ENCODE data around the gene FAM163A. TPM values are rescaled to one million over a fixed set of nuclear protein-coding genes. Genes with fewer than 3 reads are reported as not detected.

FAM163A gene
- total RNA-seq, 1 experiment from 2014 or later = not detected

DNA sequence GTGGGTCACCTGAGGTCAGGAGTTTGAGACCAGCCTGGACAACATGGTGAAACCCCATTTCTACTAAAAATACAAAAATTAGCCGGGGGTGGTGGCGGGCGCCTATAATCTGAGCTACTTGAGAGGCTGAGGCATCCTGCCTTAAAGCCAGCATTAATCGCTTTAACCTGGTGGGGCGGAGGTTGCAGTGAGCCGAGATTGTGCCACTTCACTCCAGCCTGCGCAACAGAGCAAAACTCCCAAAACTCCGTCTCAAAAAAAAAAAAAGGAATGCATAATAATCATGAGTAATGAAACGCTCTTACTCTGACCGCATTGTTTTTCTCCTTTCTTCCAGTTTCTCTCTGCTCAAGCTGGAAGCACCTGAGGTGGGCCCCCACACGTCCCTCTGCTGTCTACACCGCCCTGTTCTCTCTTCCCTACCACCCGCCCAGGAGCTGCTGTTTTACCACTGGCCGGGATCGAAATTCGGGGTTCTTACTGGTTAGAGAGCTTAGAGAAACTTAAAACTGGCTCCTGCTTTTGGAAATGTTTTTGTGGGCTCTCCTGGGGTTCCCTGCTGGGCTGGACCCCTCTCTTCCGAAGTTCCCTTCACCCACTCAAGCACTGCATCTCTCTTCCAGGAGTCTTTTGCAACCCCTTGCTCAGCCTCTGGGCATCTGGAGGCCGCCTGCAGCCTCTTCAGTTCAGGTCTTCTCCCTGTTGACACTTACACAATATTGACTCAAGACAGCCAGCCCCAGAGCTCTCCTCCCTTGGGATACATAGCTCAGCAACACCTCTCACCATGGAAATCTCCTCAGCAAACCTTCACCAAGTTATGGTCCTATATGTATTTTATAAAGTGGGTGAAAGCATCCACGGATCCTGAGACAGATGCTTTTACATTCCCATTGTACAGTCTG, 62.5 kb downstream of the FAM163A start:
- Histone ChIP-seq H3K9me3 (no peaks in the 10 kb centered on the region), H3K27me3 (replicated peaks; ENCODE audit: control insufficient read depth, insufficient read depth, low read length) (no peaks in the 10 kb centered on the region), H3K4me3 (ENCODE audit: low read depth, low read length) (no peak overlapping the region), H3K4me1 (peaks cover 34% of the 10 kb centered on the region), H3K36me3 (ENCODE audit: control insufficient read depth, insufficient read depth, low read length) (no peaks in the 10 kb centered on the region)
- H3K27me3 Mint-ChIP-seq (ENCODE audit: insufficient read depth, unreplicated experiment) = peaks cover 6% of the 10 kb centered on the region
- no peaks in the 10 kb centered on the region for H3K36me3 Mint-ChIP-seq (ENCODE audit: insufficient read depth, unreplicated experiment)
- DNase-seq = peak in 1 of 2 experiments; percentile 32
- no peak overlapping the region for H3K27ac Mint-ChIP-seq (ENCODE audit: unreplicated experiment)
- H3K9me3 Mint-ChIP-seq (ENCODE audit: unreplicated experiment) = no peaks in the 10 kb centered on the region
- peaks cover 10% of the 10 kb centered on the region for H3K4me1 Mint-ChIP-seq (ENCODE audit: low read depth, unreplicated experiment)
- no peak overlapping the region for H3K4me3 Mint-ChIP-seq (ENCODE audit: unreplicated experiment)
- BruUV-seq (replicated peaks) = no TSS peak
- ChIA-PET POLR2A (no interaction called here), CTCF (interaction anchor here (0.6 to 2.3 kb wide), 3 partner anchors 9 to 102 kb away, joined by 4 to 21 read pairs (median 7); no protein-coding TSS in a partner anchor)
- TF ChIP-seq, protein P1, sequence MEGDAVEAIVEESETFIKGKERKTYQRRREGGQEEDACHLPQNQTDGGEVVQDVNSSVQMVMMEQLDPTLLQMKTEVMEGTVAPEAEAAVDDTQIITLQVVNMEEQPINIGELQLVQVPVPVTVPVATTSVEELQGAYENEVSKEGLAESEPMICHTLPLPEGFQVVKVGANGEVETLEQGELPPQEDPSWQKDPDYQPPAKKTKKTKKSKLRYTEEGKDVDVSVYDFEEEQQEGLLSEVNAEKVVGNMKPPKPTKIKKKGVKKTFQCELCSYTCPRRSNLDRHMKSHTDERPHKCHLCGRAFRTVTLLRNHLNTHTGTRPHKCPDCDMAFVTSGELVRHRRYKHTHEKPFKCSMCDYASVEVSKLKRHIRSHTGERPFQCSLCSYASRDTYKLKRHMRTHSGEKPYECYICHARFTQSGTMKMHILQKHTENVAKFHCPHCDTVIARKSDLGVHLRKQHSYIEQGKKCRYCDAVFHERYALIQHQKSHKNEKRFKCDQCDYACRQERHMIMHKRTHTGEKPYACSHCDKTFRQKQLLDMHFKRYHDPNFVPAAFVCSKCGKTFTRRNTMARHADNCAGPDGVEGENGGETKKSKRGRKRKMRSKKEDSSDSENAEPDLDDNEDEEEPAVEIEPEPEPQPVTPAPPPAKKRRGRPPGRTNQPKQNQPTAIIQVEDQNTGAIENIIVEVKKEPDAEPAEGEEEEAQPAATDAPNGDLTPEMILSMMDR (IDR thresholded peaks at IDR 0.05; ENCODE audit: insufficient read depth in 1 of 2, low read depth in 1 of 2, low read length in 1 of 2, severe bottlenecking in 1 of 2, unreplicated experiment in 1 of 2) = no peak
- intact Hi-C loops (cut with micrococcal nuclease; ENCODE audit: unreplicated experiment) = no loop called here

DNA sequence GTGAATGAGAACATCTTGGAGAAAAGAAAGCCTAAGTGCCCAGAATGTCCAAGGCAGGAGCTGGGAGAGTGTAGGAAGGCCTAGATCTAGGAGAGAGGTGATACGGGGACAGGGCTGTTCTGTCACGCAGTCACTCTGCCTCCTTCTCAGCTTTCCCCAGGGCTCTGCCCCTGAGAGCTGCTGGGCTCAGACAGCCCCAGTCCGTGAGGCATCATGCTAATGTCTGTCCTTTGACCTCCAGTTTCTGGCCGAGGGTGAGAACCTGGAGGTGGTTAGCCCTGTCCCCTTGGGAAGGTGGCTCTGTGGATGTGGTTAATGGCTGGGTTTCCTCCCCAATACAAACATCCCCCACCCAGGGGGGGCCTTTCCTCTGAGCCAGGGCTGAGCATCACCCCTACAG, 63.2 kb downstream of the FAM163A start:
- no peak for DNase-seq
- TF ChIP-seq, protein P1 (IDR thresholded peaks at IDR 0.05; ENCODE audit: insufficient read depth in 1 of 2, low read depth in 1 of 2, low read length in 1 of 2, severe bottlenecking in 1 of 2, unreplicated experiment in 1 of 2) = no peak
- intact Hi-C loops (cut with micrococcal nuclease; ENCODE audit: unreplicated experiment) = no loop called here
- Mint-ChIP-seq H3K27ac (ENCODE audit: unreplicated experiment) (no peak overlapping the region), H3K36me3 (ENCODE audit: insufficient read depth, unreplicated experiment) (no peaks in the 10 kb centered on the region), H3K9me3 (ENCODE audit: unreplicated experiment) (no peaks in the 10 kb centered on the region), H3K4me1 (ENCODE audit: low read depth, unreplicated experiment) (peaks cover 10% of the 10 kb centered on the region), H3K27me3 (ENCODE audit: insufficient read depth, unreplicated experiment) (peaks cover 9% of the 10 kb centered on the region), H3K4me3 (ENCODE audit: unreplicated experiment) (no peak overlapping the region)
- no peak overlapping the region for H3K4me3 ChIP-seq (ENCODE audit: low read depth, low read length)
- CTCF ChIA-PET = interaction anchor here (0.6 to 2.3 kb wide), 3 partner anchors 8 to 103 kb away, joined by 4 to 21 read pairs (median 7); no protein-coding TSS in a partner anchor
- peaks cover 34% of the 10 kb centered on the region for H3K4me1 ChIP-seq
- no peaks in the 10 kb centered on the region for H3K36me3 ChIP-seq (ENCODE audit: control insufficient read depth, insufficient read depth, low read length)
- no TSS peak for BruUV-seq (replicated peaks)
- no peaks in the 10 kb centered on the region for H3K27me3 ChIP-seq (replicated peaks; ENCODE audit: control insufficient read depth, insufficient read depth, low read length)
- POLR2A ChIA-PET = no interaction called here
- H3K9me3 ChIP-seq = no peaks in the 10 kb centered on the region

DNA sequence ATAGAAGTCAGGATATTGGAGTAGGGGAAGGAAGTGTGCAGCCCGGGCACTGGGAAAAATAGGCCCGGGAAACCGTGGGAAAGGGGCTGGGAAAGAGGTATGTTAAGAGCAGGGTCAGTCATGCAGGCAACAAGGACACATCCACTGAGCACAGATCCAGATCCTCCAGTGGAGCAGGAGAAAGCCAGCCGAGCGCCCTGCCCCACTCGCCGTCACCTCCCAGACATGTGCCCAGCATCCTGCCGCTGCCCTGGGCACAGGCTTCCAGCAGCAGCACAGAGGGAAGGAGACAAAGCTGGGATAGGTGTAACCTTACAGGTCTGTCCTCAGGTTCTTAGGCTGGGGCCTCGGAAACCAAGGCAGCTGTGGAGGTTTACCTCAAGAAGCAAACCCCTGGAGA, 64.2 kb downstream of the FAM163A start:
- Mint-ChIP-seq H3K36me3 (ENCODE audit: insufficient read depth, unreplicated experiment) (no peaks in the 10 kb centered on the region), H3K4me1 (ENCODE audit: low read depth, unreplicated experiment) (peaks cover 10% of the 10 kb centered on the region), H3K4me3 (ENCODE audit: unreplicated experiment) (no peak overlapping the region), H3K27ac (ENCODE audit: unreplicated experiment) (no peak overlapping the region), H3K9me3 (ENCODE audit: unreplicated experiment) (no peaks in the 10 kb centered on the region), H3K27me3 (ENCODE audit: insufficient read depth, unreplicated experiment) (peaks cover 14% of the 10 kb centered on the region)
- no peaks in the 10 kb centered on the region for H3K36me3 ChIP-seq (ENCODE audit: control insufficient read depth, insufficient read depth, low read length)
- CTCF ChIA-PET = interaction anchor here (2.3 to 5.1 kb wide), 2 partner anchors 7 to 102 kb away, joined by 21 to 237 read pairs; no protein-coding TSS in a partner anchor
- no peaks in the 10 kb centered on the region for H3K27me3 ChIP-seq (replicated peaks; ENCODE audit: control insufficient read depth, insufficient read depth, low read length)
- BruUV-seq (replicated peaks) = no TSS peak
- TF ChIP-seq, protein P1 (IDR thresholded peaks at IDR 0.05; ENCODE audit: insufficient read depth in 1 of 2, low read depth in 1 of 2, low read length in 1 of 2, severe bottlenecking in 1 of 2, unreplicated experiment in 1 of 2) = no peak
- no peak overlapping the region for H3K4me3 ChIP-seq (ENCODE audit: low read depth, low read length)
- POLR2A ChIA-PET = no interaction called here
- peaks cover 34% of the 10 kb centered on the region for H3K4me1 ChIP-seq
- intact Hi-C loops (cut with micrococcal nuclease; ENCODE audit: unreplicated experiment) = no loop called here
- DNase-seq = no peak
- no peaks in the 10 kb centered on the region for H3K9me3 ChIP-seq
